HG03064 (cell line): ENCODE data around the gene SCN3A.
A peak's percentile ranks its signal among the peaks of the same experiment; 100 is the strongest.

ENCODE experiments used
- ATAC-seq: cut with Tn5 transposase; IDR thresholded peaks from one replicate; pipeline ENCODE4 v1.9.1; 2021; ENCODE audit warnings: low read depth; ENCODE audit not compliant: unreplicated experiment

Gene SCN3A

GRCh38 chr2:165203689-165204559 is at the start of gene SCN3A:
SCN3A (minus strand) TSS chr2:165204050; CDS start chr2:165176394, 27,656 bp downstream.
- ATAC-seq = no peak

GRCh38 chr2:165253178-165253577 is 49.3 kb upstream of the SCN3A start:
- no peak for ATAC-seq

GRCh38 chr2:165251366-165251765 is 47.5 kb upstream of the SCN3A start:
- no peak for ATAC-seq

GRCh38 chr2:165248238-165248637 is 44.4 kb upstream of the SCN3A start:
- no peak for ATAC-seq

GRCh38 chr2:165245081-165245793 is 41.4 kb upstream of the SCN3A start:
- no peak for ATAC-seq

GRCh38 chr2:165240916-165241315 is 37.1 kb upstream of the SCN3A start:
- ATAC-seq = no peak

- ATAC-seq = no peak
These were observed 36.1 kb upstream of the SCN3A start for GRCh38 chr2:165239856-165240515.

- ATAC-seq = no peak
These were observed 35.4 kb upstream of the SCN3A start, which contains the start of gene SCN2A for GRCh38 chr2:165239230-165239629. SCN2A (plus strand) TSS chr2:165239414; CDS start chr2:165295824, 56,410 bp downstream.

GRCh38 chr2:165238295-165238694 is 34.4 kb upstream of the SCN3A start:
- no peak for ATAC-seq

GRCh38 chr2:165237056-165237455 is 33.2 kb upstream of the SCN3A start:
- no peak for ATAC-seq

GRCh38 chr2:165227571-165227970 is 23.7 kb upstream of the SCN3A start:
- no peak for ATAC-seq

- ATAC-seq = no peak
These were observed 21.1 kb upstream of the SCN3A start for GRCh38 chr2:165224941-165225340.

GRCh38 chr2:165219481-165219880 is 15.6 kb upstream of the SCN3A start:
- ATAC-seq = no peak

- ATAC-seq = no peak
These were observed 10.2 kb upstream of the SCN3A start for GRCh38 chr2:165214093-165214492.

GRCh38 chr2:165208094-165208493 is 4.2 kb upstream of the SCN3A start:
- ATAC-seq = no peak

GRCh38 chr2:165205865-165206264 is 2.0 kb upstream of the SCN3A start:
- ATAC-seq = no peak

- no peak for ATAC-seq
These were observed 1.6 kb downstream of the SCN3A start for GRCh38 chr2:165202239-165202638.

- ATAC-seq = no peak
These were observed 5.7 kb downstream of the SCN3A start for GRCh38 chr2:165198181-165198580.

GRCh38 chr2:165197346-165197745 is 6.5 kb downstream of the SCN3A start:
- no peak for ATAC-seq

- ATAC-seq = no peak
These were observed 7.4 kb downstream of the SCN3A start for GRCh38 chr2:165196411-165196810.

- ATAC-seq = peak; percentile 99
These were observed 10.6 kb downstream of the SCN3A start for GRCh38 chr2:165193178-165193777.
